ENCODE data around the gene GOT1.

Gene GOT1

DNA sequence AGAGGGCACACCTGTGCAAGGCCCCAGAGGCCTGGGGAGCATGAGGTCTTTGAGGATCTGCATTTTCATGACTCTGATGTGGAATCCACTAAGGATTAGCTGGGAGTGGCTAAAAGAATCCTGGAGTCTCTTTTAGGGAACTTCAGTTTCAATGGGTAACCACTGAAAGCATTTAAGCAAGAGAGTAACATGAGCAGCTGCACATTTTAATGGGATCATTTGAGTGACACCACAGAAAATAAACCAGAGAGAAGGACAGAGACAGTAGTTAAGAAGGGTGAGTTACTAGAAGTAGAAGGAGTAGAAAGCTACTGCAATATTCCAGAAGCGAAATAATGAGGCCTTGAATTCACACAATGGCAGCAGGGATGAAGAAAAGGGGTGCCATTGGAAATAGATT lies 5.2 kb downstream of the GOT1 start:
- Histone ChIP-seq H3K27me3 (ENCODE audit: low read depth, low read length) (no peaks in the 10 kb centered on the region), H3K79me2 (ENCODE audit: low read length) (peaks cover 8% of the 10 kb centered on the region), H3K4me3 (ENCODE audit: low read length) (no peak overlapping the region), H2AFZ (ENCODE audit: low read depth, low read length) (no peak overlapping the region), H3K4me2 (ENCODE audit: low read length) (no peak overlapping the region), H3K9me3 (ENCODE audit: insufficient read depth, low read length) (no peaks in the 10 kb centered on the region), H3K27ac (ENCODE audit: low read length) (no peak overlapping the region), H3K4me1 (ENCODE audit: low read length) (peaks cover 6% of the 10 kb centered on the region), H3K36me3 (replicated peaks; ENCODE audit: low read depth, low read length) (no peaks in the 10 kb centered on the region), H4K20me1 (ENCODE audit: insufficient read depth, low read length) (no peaks in the 10 kb centered on the region), H3K9ac (ENCODE audit: low read length) (no peak overlapping the region)
- TF ChIP-seq, protein P1, sequence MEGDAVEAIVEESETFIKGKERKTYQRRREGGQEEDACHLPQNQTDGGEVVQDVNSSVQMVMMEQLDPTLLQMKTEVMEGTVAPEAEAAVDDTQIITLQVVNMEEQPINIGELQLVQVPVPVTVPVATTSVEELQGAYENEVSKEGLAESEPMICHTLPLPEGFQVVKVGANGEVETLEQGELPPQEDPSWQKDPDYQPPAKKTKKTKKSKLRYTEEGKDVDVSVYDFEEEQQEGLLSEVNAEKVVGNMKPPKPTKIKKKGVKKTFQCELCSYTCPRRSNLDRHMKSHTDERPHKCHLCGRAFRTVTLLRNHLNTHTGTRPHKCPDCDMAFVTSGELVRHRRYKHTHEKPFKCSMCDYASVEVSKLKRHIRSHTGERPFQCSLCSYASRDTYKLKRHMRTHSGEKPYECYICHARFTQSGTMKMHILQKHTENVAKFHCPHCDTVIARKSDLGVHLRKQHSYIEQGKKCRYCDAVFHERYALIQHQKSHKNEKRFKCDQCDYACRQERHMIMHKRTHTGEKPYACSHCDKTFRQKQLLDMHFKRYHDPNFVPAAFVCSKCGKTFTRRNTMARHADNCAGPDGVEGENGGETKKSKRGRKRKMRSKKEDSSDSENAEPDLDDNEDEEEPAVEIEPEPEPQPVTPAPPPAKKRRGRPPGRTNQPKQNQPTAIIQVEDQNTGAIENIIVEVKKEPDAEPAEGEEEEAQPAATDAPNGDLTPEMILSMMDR (IDR thresholded peaks at IDR 0.05; ENCODE audit: low read depth, low read length) = no peak
- TF ChIP-seq EZH2phosphoT487 (IDR thresholded peaks at IDR 0.05; ENCODE audit: low read depth) = no peak

DNA sequence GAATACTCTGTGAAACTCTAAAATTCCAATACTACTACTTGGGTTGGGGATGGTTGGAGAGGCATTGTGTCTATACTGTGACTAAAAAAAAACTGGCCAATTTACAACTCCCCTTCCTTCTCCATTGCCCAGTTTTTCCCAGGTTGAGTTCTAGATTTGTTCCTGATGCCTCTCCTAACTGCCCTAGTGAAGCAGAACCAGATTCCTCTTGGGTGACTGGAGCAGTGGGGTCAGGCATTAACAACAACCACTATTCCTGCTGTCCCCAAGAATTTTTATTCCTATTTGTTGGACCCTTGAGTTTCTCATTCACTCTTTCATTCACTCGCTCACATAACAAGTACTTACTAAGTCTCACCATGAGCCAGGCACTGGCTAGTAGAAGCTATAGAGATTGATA lies 5.8 kb downstream of the GOT1 start:
- H3K4me3 ChIP-seq (ENCODE audit: low read length) = no peak overlapping the region
- TF ChIP-seq, protein P1 (IDR thresholded peaks at IDR 0.05; ENCODE audit: low read depth, low read length) = no peak
- TF ChIP-seq EZH2phosphoT487 (IDR thresholded peaks at IDR 0.05; ENCODE audit: low read depth) = no peak
- H2AFZ ChIP-seq (ENCODE audit: low read depth, low read length) = no peak overlapping the region
- no peak overlapping the region for H3K9ac ChIP-seq (ENCODE audit: low read length)
- no peaks in the 10 kb centered on the region for H4K20me1 ChIP-seq (ENCODE audit: insufficient read depth, low read length)
- no peaks in the 10 kb centered on the region for H3K36me3 ChIP-seq (replicated peaks; ENCODE audit: low read depth, low read length)
- H3K9me3 ChIP-seq (ENCODE audit: insufficient read depth, low read length) = no peaks in the 10 kb centered on the region
- H3K4me1 ChIP-seq (ENCODE audit: low read length) = peaks cover 4% of the 10 kb centered on the region
- no peaks in the 10 kb centered on the region for H3K27me3 ChIP-seq (ENCODE audit: low read depth, low read length)
- H3K27ac ChIP-seq (ENCODE audit: low read length) = no peak overlapping the region
- H3K4me2 ChIP-seq (ENCODE audit: low read length) = no peak overlapping the region
- peaks cover 3% of the 10 kb centered on the region for H3K79me2 ChIP-seq (ENCODE audit: low read length)

DNA sequence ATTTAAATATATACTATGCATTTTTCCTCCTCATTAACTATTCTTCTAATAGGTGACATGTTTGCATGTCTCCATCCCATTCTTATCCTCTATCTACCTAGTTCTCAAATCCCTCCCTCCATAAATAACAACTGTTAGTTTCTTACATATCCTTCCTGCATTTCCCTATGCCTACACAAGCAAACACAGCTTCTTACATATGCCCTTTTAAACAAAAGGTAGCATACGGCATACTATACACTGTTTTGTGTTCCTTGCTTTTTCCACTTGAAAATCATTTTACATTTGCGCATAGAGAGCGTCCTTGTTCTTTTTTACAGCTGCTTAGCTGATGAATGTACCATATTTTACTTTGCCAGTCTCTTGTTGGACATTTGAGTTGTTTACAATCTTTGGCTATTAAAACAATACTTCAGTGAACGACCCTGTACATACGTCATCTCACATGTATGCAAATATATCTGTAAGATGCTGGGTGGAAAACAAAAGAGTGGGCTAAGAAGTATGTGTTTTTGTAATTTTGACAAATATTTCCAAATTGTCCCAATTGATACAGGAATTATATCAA lies 7.8 kb downstream of the GOT1 start:
- TF ChIP-seq, protein P1 (IDR thresholded peaks at IDR 0.05; ENCODE audit: low read depth, low read length) = no peak
- TF ChIP-seq EZH2phosphoT487 (IDR thresholded peaks at IDR 0.05; ENCODE audit: low read depth) = no peak
- Histone ChIP-seq H3K27me3 (ENCODE audit: low read depth, low read length) (no peaks in the 10 kb centered on the region), H3K4me3 (ENCODE audit: low read length) (no peak overlapping the region), H4K20me1 (ENCODE audit: insufficient read depth, low read length) (no peaks in the 10 kb centered on the region), H3K27ac (ENCODE audit: low read length) (no peak overlapping the region), H3K9me3 (ENCODE audit: insufficient read depth, low read length) (no peaks in the 10 kb centered on the region), H2AFZ (ENCODE audit: low read depth, low read length) (no peak overlapping the region), H3K36me3 (replicated peaks; ENCODE audit: low read depth, low read length) (no peaks in the 10 kb centered on the region), H3K4me2 (ENCODE audit: low read length) (no peak overlapping the region), H3K4me1 (ENCODE audit: low read length) (no peaks in the 10 kb centered on the region), H3K9ac (ENCODE audit: low read length) (no peak overlapping the region), H3K79me2 (ENCODE audit: low read length) (no peaks in the 10 kb centered on the region)

DNA sequence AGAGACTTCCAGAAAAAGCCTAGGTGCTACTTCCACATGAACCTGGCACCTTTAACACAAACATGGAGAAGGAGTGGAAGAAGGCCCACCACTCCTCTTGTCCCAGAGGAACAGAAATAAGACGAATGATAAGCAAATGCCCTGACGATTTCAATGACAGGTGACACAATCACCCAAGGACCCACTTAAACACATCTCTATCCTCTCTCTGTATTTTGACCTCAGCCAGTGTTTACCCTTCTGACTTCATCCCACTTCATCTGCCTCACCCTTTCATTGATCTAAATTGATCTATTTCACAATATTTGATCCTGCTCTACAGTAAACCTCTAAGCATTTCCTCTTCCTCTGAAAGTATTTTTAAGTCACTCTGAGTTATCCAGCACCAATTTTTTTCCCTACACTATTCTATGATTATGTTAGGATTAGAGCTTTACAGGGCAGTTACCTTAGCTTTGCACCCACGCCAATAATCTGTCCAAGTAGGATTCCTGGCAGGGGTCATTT lies 9.1 kb downstream of the GOT1 start:
- no peak overlapping the region for H3K27ac ChIP-seq (ENCODE audit: low read length)
- TF ChIP-seq, protein P1 (IDR thresholded peaks at IDR 0.05; ENCODE audit: low read depth, low read length) = no peak
- no peak for TF ChIP-seq EZH2phosphoT487 (IDR thresholded peaks at IDR 0.05; ENCODE audit: low read depth)
- H3K9me3 ChIP-seq (ENCODE audit: insufficient read depth, low read length) = no peaks in the 10 kb centered on the region
- H2AFZ ChIP-seq (ENCODE audit: low read depth, low read length) = no peak overlapping the region
- H3K79me2 ChIP-seq (ENCODE audit: low read length) = no peaks in the 10 kb centered on the region
- H3K27me3 ChIP-seq (ENCODE audit: low read depth, low read length) = no peaks in the 10 kb centered on the region
- H3K9ac ChIP-seq (ENCODE audit: low read length) = no peak overlapping the region
- no peak overlapping the region for H3K4me2 ChIP-seq (ENCODE audit: low read length)
- no peak overlapping the region for H3K4me3 ChIP-seq (ENCODE audit: low read length)
- no peaks in the 10 kb centered on the region for H4K20me1 ChIP-seq (ENCODE audit: insufficient read depth, low read length)
- no peaks in the 10 kb centered on the region for H3K36me3 ChIP-seq (replicated peaks; ENCODE audit: low read depth, low read length)
- no peaks in the 10 kb centered on the region for H3K4me1 ChIP-seq (ENCODE audit: low read length)

Data from OCI-LY3 (cell line).